Liver (tissue), 3 donors: ENCODE results near the gene JMJD1C.
"Not testable (repeated sequence)": the region's sequence is repeated elsewhere in the genome, so short reads cannot be mapped to it uniquely, and the experiment has no call there.

Experiments used
- ATF3 ChIP-seq: IDR thresholded peaks from 2 replicates; pipeline ENCODE4 v1.6.1; 2016; ENCODE audit warnings: antibody characterized with exemption
- CTCF ChIP-seq: fragments of 150-350 bp; IDR thresholded peaks from 2 replicates; pipeline ENCODE4 v1.5.1; 2017; ENCODE audit warnings: improper control_type of control experiment, low read depth, low read length; ENCODE audit not compliant: missing input control
- FOXA1 ChIP-seq: IDR thresholded peaks from 2 replicates; pipeline ENCODE4 v1.6.1; 2016; ENCODE audit warnings: antibody characterized with exemption
- GABPA ChIP-seq, 2 donors: IDR thresholded peaks in 1 of 2; conservative IDR thresholded peaks in 1 of 2; 2 replicates each; pipeline ENCODE4 v1.6.1; 2016; ENCODE audit warnings: antibody characterized with exemption in 2 of 2, mild to moderate bottlenecking in 1 of 2, moderate library complexity in 1 of 2
- HNF4A ChIP-seq, 2 donors: conservative IDR thresholded peaks; 2 replicates each; pipeline ENCODE4 v1.6.1; 2016; ENCODE audit warnings: antibody characterized with exemption in 2 of 2, mild to moderate bottlenecking in 2 of 2
- JUND ChIP-seq, 2 donors: IDR thresholded peaks; 2 replicates each; pipeline ENCODE4 v1.6.1; 2016; ENCODE audit warnings: antibody characterized with exemption in 2 of 2
- MAX ChIP-seq: IDR thresholded peaks from 2 replicates; pipeline ENCODE4 v1.6.1; 2016; ENCODE audit warnings: antibody characterized with exemption
- RAD21 ChIP-seq, 2 donors: IDR thresholded peaks; 2 replicates each; pipeline ENCODE4 v1.6.1; 2016; ENCODE audit warnings: antibody characterized with exemption in 2 of 2, mild to moderate bottlenecking in 2 of 2
- REST ChIP-seq: IDR thresholded peaks from 2 replicates; pipeline ENCODE4 v1.6.1; 2016; ENCODE audit warnings: antibody characterized with exemption, mild to moderate bottlenecking
- RXRA ChIP-seq, 2 donors: IDR thresholded peaks; 2 replicates each; pipeline ENCODE4 v1.6.1; 2017 to 2018; ENCODE audit warnings: antibody characterized with exemption in 2 of 2, mild to moderate bottlenecking in 1 of 2
- SP1 ChIP-seq: IDR thresholded peaks from 2 replicates; pipeline ENCODE4 v1.6.1; 2018; ENCODE audit warnings: antibody characterized with exemption, mild to moderate bottlenecking
- TAF1 ChIP-seq: conservative IDR thresholded peaks from 2 replicates; pipeline ENCODE4 v1.6.1; 2016; ENCODE audit warnings: antibody characterized with exemption, mild to moderate bottlenecking
- YY1 ChIP-seq: IDR thresholded peaks from 2 replicates; pipeline ENCODE4 v1.6.1; 2016; ENCODE audit warnings: antibody characterized with exemption, mild to moderate bottlenecking
- ZBTB33 ChIP-seq: IDR thresholded peaks from 2 replicates; pipeline ENCODE4 v1.6.1; 2016; ENCODE audit warnings: antibody characterized with exemption
- donor health status: healthy.
- donor health status: healthy.

- TF ChIP-seq RAD21 (IDR thresholded peaks at IDR 0.05); CTCF; REST; SP1; ATF3; MAX; JUND (IDR thresholded peaks at IDR 0.05); FOXA1; TAF1; YY1; ZBTB33; HNF4A (conservative IDR thresholded peaks at IDR 0.05); RXRA (IDR thresholded peaks at IDR 0.05); GABPA (IDR thresholded peaks at IDR 0.05 in 1 of 2, conservative IDR thresholded peaks at IDR 0.05 in 1 of 2): not testable (repeated sequence)
Observed at GRCh38 chr10:63377305-63377661, 88.5 kb downstream of the JMJD1C start.
